HG03280 (cell line): Measurements from ENCODE around the gene PFDN4.

Experiments
- ATAC-seq: cut with Tn5 transposase; IDR thresholded peaks from one replicate; pipeline ENCODE4 v1.9.1; 2021; ENCODE audit warnings: mild to moderate bottlenecking, moderate library complexity; ENCODE audit not compliant: unreplicated experiment

PFDN4 gene

DNA sequence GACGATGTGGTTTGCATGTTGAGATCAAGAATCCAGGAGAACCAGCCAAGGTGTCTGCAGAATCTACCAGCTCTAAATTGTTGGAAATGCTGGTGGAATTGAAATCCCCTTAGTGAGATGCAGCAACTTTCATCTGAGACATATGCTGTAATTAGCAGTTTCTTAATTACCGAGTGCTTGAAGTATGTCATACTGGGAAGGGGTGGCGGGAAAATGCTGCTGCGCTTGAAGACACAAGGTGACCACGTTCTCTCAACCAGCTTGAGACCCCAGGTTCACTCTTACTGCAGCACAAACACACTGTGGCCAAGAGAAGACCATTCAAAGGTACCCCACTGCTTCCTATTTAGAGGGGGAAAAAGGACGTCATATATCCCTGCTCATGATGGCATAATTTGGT lies 59.0 kb downstream of the PFDN4 start:
- ATAC-seq = no peak

DNA sequence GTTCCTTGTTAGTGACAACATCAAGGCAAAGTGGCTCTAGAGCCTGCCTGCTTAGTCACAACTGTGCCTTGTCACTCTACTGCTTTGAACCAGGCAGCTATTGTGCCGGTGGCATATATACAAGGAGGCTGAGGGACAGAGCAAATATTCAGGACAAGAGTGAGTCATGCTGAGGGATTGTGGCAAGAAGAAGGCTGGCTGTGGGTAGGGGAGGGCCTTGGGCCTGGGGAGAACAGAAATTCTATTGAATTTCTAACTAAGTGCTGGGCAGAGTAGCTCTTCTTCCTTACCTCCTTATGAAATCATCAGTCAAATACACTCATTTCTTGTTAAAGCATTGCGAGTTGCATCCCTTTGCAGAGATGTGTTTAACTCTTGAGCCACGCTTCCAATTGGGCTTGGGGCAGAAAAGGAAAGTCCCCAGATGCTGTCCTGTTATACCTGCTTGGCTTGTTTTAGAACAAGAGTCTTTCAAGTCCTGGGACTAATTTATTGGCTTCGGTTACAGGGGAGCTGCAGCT lies 59.7 kb downstream of the PFDN4 start:
- ATAC-seq = no peak

DNA sequence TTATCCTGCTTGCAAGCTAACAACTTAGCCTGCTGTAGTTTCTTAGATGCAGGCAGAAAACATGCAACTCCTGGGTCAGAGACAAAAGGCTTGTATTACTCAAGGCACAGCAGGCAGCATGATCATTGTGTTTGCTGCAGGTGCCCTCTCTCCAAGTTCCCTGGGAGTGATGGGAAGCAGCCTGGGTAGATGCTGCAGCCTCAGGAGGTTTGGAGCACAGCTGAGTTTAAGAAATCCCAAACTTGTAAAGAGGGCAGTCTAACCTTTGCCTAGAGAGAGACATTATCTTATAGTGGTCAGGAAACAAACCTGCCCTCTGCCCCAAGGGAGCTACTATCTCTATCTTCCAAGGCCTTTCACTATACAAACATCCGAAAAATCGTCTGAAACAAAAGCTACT lies 61.1 kb downstream of the PFDN4 start:
- ATAC-seq = no peak
